Frontal cortex (tissue), 4 donors: ENCODE results near the gene ZFR2. TPM values are rescaled to one million over a fixed set of nuclear protein-coding genes. Genes with fewer than 3 reads are reported as not detected.
A peak's percentile ranks its signal among the peaks of the same experiment; 100 is the strongest.

Source experiments
- DNase-seq, 2 donors: peaks; one replicate each; pipeline ENCODE4 v3.0.0; 2012; ENCODE audit warnings: low spot score in 2 of 2
- FAIRE-seq: peaks from 2 replicates; lab custom pipeline; 2012; peaks lifted over from hg19 to GRCh38; lab: Jason Lieb, UNC
- total RNA-seq: library from RNA; depleted of rRNA; stranded (reverse); fragments of >200 nt; gene quantifications from one replicate; pipeline ENCODE4 v1.2.3, GENCODE V29; 2014
- donor health status: control.
- donor health status: control.
- donor health status: control.

The ZFR2 gene
- total RNA-seq, 1 donor from 2014 or later = 4.1 TPM

DNA sequence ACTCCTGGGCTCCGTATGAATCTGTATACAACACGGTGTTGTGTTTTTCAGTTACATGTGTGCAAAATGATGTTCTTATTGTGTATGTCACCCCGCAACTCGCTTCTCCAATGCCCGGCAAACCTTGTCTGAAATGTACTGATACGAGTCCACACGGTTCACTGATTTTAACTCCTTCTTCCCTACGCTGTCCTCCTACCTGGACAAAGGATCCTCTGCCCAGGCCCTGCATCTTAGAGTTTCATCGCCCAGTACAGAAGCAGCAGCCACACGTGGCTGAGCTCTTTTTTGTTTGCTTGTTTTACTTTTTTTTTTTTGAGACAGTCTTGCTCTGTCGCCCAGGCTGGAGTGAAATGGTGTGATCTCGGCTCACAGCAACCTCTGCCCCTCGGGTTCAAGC, 28.9 kb downstream of the ZFR2 start:
- FAIRE-seq (no peak), DNase-seq (no peak)

DNA sequence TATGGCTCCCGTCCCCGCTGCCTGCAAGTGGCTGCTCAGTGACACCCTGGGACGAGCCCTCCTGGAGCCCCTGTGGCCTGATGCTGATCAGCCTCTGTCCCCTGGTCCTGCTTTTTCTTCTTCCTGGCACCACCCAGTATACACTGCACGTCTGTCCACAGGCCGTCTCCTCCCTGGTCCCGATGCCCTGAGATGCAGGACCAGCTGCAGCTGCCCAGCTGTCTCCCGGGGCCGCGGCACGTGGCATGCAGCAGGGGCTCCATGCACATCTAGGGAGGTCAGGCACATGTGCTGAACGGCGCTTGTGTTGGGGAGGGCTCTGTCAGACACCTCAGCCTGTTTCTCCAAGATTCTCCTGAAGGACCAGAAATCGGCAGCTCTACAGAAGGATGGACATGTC, 30.2 kb downstream of the ZFR2 start:
- DNase-seq (no peak), FAIRE-seq (no peak)

DNA sequence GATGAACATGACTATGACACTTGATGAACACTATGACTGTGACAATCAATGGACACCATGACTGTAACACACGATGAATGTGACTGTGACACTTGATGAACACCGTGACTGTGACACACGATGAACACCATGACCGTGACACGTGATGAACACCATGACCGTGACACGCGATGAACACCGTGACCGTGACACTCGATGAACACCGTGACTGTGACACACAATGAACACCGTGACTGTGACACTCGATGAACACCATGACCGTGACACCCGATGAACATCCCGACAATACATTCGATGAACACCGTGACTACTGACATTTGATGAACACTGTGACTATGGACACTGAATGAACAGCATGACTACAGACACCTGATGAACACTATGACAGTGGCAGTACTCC, 30.9 kb downstream of the ZFR2 start:
- FAIRE-seq (no peak), DNase-seq (no peak)

DNA sequence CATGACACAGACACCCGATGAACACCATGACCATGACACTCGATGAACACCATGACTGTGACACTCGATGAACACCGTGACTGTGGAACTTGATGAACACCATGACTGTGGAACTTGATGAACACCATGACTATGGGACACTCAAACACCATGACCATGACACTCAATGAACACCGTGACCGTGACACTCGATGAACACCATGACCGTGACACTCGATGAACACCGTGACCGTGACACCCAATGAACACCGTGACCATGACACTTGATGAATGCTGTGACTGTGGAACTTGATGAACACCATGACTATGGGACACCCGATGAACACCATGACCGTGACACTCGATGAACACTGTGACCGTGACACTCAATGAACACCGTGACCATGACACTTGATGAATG, 31.5 kb downstream of the ZFR2 start:
- DNase-seq (no peak), FAIRE-seq (no peak)

DNA sequence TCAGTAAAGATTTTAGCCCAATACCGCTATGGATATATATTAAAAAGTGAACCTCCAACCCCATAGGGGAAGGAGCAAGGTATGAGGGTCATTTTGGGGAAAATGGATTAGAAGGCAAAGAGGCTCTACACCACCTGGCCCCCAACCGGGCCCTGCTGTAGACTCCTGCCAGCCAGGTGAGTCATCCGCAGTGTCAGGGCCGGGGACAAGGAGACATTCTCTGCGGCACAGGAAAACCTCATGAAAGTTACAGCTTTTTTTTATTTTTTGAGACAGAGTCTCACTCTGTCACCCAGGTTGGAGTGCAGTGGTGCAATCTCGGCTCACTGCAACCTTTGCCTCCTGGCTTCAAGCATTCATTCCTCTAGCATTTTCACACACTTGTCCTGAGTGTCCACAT, 32.0 kb downstream of the ZFR2 start:
- FAIRE-seq (no peak), DNase-seq (no peak)

DNA sequence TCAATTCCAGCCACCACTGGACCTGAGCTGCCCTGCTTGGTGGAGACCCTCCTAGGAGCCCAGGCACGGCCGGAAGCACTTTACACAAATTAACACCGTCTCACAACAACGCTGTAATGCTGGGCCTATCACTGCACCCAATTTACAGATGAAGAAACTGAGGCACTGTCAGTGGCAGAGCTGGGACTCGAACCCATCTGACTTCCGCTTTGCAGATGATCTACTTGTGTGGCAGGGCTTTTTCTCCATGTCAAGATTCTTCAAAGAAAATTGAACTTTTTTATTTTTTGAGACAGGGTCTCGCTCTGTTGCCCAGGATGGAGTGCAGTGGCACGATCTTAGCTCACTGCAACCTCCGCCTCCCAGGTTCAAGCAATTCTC, 33.8 kb downstream of the ZFR2 start:
- no peak for DNase-seq
- FAIRE-seq = no peak

DNA sequence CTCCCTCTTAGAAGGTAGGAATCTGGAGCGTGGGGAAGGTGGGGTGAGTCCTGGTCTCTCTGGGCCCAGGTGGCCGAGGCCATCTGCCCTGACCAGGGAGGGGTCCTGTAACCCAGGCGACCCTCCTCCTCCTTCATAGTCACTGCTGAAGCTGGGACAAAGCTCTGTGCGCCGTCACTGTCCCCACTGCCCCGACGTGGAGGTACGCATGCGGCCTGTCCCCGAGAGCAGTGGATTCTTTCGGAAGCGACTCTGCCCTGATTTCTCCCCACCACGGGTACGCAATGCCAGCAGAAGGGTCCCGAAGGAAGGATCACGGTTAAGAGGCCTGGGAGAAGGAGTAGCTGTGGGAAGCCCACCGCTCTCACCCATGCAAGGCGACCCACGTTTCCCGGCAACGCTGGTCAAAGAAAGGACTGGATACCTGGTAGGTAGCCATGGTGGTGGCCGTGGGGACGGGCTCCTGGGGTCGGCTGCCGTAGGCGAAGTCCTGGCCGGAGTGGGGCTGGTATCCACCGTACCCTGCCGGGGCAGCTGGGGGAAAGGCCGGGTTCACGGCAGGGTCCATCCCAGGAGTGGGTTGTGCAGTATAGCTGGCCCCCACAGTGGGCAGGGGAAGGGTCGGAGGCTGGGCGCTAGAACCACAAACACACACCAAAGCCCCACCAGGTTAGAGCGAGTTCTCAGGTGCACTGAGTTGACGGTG, 34.3 kb downstream of the ZFR2 start:
- FAIRE-seq (no peak), DNase-seq (no peak)

DNA sequence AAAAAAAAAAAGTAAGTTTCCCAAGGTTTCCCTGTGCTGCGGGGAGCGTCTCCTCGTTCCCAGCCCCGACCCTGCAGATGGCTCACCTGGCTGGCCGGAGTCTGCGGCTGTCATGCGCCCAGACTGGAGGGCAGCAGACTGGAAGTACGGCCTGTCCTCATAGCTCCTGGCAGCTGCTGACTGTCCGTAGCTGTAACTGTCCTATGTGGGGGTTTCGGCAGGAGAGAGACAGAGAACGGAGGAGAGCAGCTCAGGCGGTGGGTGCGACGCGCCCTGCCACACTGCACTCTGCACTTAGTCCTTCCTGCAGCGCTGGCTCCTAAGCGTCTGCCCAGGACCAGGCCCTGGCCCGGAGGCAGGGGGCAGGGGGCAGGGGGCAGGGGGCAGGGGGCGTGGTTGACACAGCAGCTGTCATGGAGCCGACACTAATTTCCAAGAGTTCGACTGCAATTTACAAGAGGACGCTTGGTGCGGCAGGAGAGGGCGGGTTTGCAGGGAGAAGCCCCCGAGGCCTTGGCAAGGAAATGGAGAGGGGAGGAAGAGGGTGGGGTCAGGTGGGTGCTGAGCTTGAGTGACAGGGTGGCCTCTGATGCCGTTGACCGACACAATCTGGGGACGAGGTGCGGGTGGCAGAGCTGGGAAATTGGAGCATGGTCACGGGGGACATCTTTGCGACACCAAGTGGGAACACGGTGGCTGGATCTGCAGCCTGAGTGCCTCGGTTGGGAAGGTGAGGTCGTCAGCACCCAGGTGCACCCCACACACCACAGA, 35.1 kb downstream of the ZFR2 start:
- FAIRE-seq = no peak
- no peak for DNase-seq

DNA sequence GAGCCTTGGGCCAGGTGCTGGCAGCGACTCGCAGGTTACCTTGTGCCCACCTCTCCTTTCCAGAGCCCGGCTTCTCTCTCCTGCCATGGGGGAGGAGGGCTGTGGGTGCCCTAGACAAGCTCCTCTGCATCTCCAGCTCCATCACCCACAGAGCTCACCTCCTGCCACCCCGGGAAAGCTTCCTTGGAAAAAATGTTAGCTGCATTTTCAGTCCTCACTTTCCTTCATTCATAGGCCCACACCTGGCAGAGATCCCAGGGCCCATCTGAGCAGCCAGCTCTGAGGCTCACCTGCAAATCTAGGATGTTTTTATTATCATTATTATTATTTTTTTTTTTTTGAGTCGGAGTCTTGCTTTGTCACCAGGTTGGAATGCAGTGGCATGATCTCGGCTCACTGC, 36.8 kb downstream of the ZFR2 start:
- no peak for FAIRE-seq
- no peak for DNase-seq

DNA sequence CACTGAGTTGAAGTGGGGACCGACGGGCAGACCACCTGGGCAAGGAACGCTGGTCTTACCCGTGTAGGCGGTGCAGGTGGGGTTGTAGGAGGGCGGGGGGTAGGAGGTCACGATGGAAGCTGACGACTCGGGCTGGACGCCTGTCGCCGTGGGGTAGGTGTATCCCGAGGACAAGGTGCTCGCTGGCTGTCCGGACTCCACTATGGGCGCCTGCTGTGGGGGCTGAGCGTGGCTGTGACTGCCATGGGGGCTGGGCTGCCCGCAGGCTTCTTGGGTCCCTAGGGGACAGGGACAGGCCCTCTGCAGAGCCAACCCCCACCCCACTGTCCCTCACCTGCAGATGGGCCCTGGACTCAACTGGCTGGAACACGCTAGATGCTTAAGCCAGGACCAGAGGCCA, 37.2 kb downstream of the ZFR2 start:
- no peak for DNase-seq
- no peak for FAIRE-seq

DNA sequence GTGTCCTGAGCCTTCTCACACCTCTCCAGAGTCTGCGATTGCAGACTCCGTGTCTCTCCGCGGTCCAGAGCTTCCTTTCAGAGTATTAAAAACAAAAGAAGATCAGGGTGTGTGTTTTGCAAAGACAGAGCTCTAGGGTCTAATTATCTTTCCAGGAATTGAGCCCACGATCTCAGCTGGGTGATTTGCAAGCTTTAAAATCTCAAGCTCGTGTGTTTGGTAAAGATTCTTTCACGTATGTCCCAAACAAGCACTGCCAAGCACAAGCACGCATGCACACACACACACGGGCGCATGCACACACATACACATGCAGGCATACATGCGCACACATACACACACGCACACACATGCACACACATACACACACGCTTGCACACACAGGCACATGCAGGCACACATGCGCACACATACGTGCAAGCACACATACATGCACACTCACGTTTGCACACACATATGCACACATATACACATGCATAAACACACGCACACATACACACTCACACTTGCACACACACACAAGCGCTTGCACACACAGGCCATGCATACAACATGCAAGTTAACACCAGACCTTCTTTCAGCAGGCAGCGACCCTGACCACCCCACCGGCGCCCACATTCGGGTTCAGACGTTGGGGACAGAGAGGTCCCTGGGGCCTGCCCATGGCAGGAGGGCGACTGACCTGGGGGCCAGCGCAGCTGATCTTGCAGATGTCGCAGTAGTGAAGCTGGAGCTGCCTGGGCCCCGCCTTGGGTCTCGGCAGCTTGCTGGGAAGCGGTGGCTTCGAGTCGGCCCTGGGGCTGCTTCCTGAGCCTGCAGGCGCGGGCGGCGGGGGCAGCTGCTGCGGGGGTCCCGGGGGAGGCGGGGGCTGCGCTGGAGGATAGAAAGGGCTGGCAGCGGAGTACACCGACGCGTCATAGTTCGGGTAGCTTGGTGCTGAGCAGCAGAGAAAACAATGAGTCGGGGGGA, 37.9 kb downstream of the ZFR2 start:
- FAIRE-seq (no peak), DNase-seq (no peak)

DNA sequence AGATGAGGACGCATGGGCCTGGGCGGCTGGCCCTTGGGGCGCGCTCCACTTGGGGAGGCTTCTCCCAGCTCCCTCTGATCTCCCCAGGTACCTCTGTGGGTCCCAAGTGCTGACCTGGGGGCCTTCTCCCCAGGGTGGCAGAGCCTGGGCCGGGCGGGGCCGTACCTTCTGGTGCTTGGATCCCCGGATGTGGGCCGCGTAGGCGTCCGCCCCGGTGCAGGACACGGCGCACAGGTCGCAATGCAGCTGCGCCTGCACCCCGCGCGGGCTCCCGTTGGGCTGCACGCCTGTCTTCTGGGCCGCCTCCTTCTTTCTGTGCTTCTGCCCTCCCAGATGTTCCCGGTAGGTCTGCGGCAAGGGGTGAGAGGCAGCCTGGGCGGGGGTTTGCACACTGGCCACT, 41.5 kb downstream of the ZFR2 start:
- no peak for FAIRE-seq
- DNase-seq = no peak

DNA sequence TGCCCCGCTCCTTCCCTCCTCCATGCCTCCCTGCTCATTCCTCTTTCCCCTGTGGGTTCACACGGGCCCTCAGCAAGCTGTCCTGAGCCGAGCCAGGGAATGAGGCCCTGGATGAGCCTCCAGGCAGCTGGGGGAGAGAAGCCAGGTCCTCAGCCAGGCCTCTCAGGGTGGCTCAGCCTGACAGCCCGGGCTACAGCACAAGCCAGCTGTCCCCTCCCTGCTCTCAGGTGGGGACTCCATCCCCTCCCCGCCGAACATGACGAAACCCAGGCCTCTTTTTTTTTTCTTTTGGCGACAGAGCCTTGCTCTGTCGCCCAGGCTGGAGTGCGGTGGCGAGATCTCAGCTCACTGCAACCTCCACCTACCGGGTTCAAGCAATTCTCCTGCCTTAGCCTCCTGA, 42.7 kb downstream of the ZFR2 start:
- FAIRE-seq (no peak), DNase-seq (no peak)

DNA sequence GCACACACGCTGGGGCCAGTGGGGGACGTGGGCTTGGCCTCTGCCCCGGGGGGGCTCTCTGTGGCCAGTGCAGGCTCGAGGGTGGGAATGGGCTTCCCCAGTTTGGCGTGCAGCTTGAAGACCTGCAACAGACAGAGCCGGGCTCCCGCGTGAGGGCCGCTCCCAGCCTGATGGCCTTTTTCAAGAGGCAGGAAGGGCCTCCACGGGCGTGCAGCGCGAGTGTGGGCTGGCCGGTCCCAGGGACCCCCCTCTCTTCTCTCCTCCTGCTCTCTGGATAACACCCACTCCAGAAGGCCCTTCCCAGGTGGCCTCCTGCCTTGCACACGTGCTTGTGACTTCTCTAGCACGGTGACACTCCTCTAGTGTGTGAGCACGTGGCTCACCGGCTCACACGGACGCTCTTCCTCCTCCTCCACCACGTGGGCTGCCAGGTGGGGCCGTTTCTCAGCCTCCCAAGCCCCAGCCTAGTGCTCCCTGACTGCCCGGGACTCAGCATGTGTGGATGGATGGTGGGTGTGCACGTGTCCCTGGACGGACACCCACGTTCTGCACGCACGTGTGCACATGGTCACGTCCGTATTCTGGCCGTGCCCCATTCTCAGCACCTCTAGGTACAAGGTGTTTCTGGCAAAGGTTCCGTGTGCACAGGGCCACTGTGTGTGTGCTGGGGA, 43.4 kb downstream of the ZFR2 start:
- FAIRE-seq (no peak), DNase-seq (no peak)

DNA sequence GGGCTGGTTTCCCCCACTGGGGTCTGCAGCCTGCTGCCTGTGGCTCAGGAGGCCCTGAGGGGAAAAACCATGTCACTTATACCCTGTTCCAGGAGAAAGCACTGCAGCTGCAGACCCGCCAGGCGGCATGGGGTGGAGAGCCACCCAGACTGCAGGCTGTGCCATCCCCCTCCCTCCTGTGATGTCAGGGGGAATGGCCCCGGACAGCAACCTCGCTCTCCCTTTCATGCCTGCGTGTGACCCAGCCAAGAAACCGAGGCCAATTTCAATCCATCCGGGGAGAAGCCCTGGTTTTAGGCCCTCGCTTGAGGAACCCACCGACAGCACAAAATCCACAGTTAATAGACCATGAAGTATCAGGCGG, 45.5 kb downstream of the ZFR2 start:
- FAIRE-seq (no peak), DNase-seq (no peak)

DNA sequence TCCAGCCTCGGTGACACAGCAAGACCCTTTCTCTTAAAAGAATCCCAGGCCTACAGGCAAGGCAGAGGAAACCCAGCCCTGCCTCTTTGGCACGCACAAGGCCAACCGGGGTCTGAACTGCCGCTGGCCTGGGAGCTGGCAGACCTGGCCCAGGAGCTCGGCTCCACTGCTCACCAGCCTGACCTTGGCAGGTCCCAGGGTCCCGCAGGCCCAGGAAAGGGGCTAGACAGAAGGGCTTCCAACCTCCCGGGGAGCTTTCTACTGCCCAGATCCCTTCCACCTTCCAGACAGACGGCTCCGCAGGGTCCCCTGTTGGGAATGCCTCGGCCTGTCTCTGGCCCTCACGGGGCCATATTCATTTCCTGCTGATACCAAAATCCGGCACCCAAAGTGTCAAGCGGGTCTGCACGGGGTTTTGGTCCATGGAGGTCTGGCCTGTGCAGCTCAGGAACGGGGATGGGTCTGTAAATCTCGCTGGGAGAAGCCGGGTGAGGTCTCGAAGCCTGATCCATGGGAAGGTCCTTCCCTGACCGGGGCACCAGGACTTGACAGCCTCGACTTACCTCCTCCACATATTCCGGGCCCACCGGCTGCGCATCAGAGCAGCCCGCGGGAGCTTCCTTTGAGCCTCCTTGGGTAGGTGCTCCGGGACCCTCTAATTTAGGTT, 46.0 kb downstream of the ZFR2 start:
- DNase-seq = no peak
- FAIRE-seq = no peak

DNA sequence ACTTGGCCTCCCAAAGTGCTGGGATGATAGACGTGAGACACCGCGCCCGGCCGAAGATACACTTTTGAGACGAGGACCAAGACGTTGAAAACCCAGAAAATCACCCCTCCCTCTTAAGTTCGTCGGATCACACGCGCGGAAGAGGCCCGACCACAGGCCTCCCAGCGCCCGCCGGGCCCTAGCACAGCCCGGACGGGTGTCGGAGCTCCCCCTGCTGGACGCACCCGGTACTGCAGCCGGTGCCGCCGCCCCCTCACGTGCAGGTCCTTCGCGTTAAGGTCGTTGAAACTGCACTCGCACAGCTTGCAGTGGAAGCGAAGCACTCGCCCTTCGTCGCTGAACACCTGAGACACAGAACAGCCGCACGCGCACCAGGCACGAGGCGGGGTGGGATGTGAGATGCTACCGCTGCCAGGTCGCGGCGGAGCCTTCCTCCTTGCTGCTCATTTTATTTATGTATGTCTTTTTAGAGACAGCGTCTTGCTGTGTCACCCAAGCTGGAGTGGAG, 46.9 kb downstream of the ZFR2 start:
- FAIRE-seq (no peak), DNase-seq (peak; percentile 73 to 81)

DNA sequence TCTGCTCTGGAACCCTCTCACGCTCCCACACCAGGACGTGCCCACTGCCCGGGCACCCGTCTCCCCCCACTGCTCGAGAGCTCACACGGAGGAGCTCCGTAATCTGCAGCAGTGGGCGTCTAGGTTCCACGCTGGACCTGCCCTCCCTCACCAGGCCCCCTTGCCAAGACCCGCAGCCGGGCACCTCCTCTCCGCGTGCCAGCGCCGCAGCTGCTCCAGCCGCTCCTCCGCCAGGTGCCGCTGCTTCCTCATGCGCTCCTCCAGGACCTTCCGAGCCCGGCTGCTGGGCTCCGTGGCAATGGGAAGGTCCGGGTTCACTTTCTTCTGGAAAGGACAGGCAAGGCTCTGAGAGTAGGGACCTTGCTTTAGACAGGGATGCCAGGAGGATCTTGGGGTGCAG, 47.7 kb downstream of the ZFR2 start:
- no peak for FAIRE-seq
- DNase-seq = no peak

DNA sequence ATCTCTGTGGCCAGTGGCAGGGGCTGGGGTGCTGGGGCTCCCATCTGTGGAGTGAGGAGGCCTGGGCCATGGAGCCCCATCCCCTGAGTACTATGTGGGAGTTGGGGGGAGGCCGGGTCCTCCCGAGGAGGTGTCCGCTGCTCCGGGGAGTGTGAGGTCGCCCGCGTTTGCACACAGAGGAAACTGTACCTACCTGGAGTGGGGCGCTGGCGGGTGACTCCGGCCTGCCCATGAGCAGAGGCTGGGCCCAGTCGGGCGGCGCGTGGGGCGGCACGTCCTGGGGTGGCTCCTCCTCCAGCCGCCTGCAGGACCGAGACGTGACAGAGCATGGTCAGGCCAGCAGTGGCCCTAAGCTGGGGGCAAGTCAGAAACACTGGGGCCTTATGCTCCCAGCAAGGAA, 48.8 kb downstream of the ZFR2 start:
- no peak for FAIRE-seq
- DNase-seq = no peak

DNA sequence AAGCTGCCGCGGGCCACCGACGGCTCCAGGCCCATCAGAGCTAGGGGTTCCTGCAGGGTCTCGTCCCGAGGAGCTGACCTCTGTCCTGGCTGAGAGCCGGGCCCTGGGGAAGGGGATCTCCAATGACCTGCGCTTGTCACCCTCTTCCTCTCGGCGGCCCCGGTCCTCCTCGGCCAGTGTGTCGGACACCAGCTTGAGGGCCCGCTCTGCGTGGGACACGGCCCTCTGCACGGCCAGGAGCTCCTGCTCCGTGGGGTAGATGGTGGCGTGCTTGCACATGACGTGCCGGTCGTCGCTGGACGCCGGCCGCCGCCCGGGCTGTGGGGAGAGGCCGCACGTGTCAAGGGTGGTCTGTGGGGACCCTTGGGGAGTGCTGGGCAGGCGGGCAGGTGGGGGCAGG, 49.9 kb downstream of the ZFR2 start:
- FAIRE-seq (no peak), DNase-seq (no peak)
